ENCODE measurements around the gene GREB1.

Gene GREB1

DNA sequence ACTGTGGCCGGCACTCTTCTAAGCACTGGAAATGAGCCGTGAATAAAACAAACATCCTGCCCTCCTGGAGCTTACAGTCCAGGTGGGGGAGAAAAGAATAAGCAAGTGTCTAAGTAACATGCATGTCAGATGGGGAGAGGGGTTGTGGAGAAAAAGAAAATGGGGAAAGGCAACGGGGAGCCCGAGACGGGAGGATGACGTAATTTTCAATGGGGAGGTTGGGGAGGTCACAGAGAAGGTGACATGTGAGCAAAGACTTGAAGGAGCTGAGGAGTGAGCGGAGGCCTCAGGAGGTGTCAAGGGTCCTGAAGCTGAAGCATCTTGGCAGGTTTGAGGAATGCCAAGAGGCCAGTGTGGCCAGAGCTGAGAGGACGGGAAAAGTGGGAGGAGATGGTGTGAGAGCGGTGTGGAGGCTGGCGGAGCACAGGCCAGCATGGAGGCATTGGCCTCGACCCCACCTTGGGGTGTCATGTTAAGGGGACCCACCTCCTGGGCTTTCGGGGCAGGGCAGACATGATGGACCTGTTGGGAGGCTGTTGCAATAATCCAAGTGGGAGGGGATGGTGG is 151.1 kb downstream of the GREB1 start:
- no peaks in the 10 kb centered on the region for H3K9me3 ChIP-seq
- no peak for DNase-seq
- TF ChIP-seq, protein P1, sequence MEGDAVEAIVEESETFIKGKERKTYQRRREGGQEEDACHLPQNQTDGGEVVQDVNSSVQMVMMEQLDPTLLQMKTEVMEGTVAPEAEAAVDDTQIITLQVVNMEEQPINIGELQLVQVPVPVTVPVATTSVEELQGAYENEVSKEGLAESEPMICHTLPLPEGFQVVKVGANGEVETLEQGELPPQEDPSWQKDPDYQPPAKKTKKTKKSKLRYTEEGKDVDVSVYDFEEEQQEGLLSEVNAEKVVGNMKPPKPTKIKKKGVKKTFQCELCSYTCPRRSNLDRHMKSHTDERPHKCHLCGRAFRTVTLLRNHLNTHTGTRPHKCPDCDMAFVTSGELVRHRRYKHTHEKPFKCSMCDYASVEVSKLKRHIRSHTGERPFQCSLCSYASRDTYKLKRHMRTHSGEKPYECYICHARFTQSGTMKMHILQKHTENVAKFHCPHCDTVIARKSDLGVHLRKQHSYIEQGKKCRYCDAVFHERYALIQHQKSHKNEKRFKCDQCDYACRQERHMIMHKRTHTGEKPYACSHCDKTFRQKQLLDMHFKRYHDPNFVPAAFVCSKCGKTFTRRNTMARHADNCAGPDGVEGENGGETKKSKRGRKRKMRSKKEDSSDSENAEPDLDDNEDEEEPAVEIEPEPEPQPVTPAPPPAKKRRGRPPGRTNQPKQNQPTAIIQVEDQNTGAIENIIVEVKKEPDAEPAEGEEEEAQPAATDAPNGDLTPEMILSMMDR (IDR thresholded peaks at IDR 0.05; ENCODE audit: low read depth, low read length) = no peak
- H3K4me3 ChIP-seq (ENCODE audit: low read depth, low read length) = no peak overlapping the region
- peaks cover 3% of the 10 kb centered on the region; the same call in 1 of the 2 replicates for H3K4me1 ChIP-seq
- H3K27me3 ChIP-seq = no peaks in the 10 kb centered on the region
- no peaks in the 10 kb centered on the region for H3K36me3 ChIP-seq

DNA sequence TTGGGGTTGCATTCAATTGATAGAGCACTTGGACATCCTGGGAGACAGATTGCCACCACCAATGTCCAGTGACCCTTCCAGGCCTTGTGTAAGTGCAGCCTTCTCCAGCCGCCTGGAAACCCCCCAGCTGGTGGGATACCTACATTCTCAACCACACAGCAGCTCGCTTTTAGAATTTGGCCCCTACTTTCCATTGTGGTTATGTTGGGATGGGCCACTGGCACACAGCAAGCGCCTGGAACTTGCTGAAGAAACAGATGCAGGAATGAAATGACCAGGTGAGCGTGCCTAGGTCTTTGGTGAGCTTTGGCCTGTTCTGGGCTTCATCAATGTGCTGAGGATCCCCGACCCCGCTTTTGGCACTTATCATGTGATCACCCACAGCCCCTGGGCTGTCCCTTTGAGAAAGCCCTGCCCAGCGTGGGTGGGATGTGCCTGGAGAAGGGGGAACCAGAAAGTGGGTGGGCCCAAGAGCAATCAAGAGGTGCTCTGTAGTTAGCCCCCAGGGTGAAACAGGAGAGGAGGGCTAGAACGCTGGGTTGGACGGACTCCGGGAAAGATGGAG is 152.1 kb downstream of the GREB1 start:
- DNase-seq = no peak
- no peaks in the 10 kb centered on the region for H3K36me3 ChIP-seq
- TF ChIP-seq, protein P1 (IDR thresholded peaks at IDR 0.05; ENCODE audit: low read depth, low read length) = no peak
- H3K4me3 ChIP-seq (ENCODE audit: low read depth, low read length) = no peak overlapping the region
- no peaks in the 10 kb centered on the region for H3K9me3 ChIP-seq
- H3K27me3 ChIP-seq = no peaks in the 10 kb centered on the region
- peaks cover 3% of the 10 kb centered on the region; the same call in 1 of the 2 replicates for H3K4me1 ChIP-seq

DNA sequence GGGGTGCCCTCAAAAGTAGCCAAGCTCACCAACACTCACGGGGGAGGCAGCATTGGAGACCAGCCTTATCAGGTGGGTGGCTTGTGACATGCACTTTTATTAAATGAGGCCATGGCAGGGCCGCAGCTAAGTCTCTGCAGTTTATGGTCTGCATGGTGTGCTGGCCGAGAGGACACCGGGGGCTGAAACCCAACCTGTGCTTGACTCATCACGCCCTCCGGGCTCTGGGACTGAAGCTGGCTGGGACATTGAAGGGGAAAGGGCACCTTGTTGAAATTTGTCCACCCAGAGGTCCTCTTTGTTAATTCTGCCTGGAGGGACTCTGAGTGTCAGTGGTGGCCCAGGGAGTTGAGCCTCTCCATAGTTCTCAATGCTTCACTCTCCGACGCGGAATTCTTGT is 153.9 kb downstream of the GREB1 start:
- H3K27me3 ChIP-seq = no peaks in the 10 kb centered on the region
- no peaks in the 10 kb centered on the region for H3K36me3 ChIP-seq
- DNase-seq = no peak
- TF ChIP-seq, protein P1 (IDR thresholded peaks at IDR 0.05; ENCODE audit: low read depth, low read length) = no peak
- no peaks in the 10 kb centered on the region for H3K9me3 ChIP-seq
- H3K4me3 ChIP-seq (ENCODE audit: low read depth, low read length) = no peak overlapping the region
- H3K4me1 ChIP-seq = peaks cover 5% of the 10 kb centered on the region

DNA sequence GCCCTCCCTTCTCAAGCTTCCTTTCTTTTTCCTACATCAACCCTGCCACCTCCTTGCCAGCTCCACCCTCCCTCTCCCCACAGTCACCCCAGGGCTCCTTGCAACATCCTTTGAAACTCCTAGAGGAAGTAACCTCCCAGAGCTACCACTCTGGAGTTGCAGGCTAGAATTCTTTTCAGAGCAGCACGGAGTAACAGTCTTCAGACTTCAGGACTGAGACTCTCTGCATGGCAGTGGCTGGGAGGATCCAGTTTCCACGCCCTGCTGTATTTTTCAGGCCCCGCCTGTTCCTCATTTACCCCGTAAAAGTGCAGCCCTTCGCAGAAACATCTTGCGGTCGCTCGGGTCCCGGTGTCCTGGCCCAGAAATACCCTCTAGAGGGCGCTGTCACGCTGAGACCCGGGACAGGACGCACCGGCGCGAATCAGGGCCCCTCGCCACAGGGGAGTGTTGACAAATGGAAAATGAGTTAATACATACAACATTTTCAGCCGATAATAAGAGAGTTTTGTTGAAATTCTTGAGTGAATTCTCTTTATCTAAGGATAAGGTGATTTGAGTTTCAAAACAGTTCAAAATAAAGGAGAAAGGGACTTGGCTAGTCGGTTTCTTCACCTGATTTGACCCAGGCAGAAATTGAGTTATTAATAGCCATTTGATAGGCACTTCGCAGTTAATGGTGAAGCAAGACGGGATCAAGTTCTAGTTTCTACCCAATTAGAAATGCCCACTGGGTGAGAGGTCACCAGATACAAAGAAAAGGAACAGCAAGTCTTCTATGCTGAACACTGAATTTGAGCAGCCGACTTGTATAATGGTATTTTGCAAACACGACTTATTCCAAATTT is 154.6 kb downstream of the GREB1 start:
- Histone ChIP-seq H3K4me3 (ENCODE audit: low read depth, low read length) (peak overlapping the region; percentile 16; the same call in 1 of the 2 replicates), H3K4me1 (peaks cover 11% of the 10 kb centered on the region), H3K9me3 (no peaks in the 10 kb centered on the region), H3K36me3 (no peaks in the 10 kb centered on the region), H3K27me3 (no peaks in the 10 kb centered on the region)
- TF ChIP-seq, protein P1 (IDR thresholded peaks at IDR 0.05; ENCODE audit: low read depth, low read length) = peak; percentile 90
- DNase-seq = peak; percentile 90

DNA sequence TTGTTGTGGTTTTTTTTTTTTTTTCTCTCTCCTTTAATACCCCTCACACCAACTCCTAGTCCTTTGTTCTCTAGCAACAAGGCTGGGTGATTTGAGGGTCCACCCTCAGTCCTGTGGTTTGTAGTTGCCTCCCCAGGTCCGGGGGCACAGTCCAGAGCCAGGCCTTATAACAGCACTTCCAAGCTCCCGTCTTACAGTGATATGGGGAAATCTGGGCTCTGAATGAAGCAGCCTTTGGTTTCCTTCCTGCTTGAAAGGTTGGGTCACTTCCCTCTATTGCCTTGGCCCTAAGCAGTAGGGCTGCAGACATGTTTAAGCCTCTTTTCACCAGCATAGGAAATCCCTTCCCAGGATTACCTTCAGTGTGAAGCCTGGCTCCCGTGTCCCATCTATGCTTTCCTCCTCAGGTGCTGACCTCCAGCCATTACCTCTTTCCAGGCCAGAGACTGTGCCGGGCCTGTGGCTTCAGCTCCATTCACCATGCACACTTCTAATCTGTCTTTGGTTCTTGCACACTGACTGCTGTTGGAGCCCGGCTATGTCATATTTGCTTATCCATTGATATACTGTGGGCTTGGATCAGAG is 157.3 kb downstream of the GREB1 start:
- no peak for DNase-seq
- H3K9me3 ChIP-seq = no peaks in the 10 kb centered on the region
- H3K27me3 ChIP-seq = no peaks in the 10 kb centered on the region
- TF ChIP-seq, protein P1 (IDR thresholded peaks at IDR 0.05; ENCODE audit: low read depth, low read length) = no peak
- no peaks in the 10 kb centered on the region for H3K36me3 ChIP-seq
- no peak overlapping the region for H3K4me3 ChIP-seq (ENCODE audit: low read depth, low read length)
- H3K4me1 ChIP-seq = peaks cover 11% of the 10 kb centered on the region
